Amniotic stem cell (primary cell): ENCODE data around the gene RAP1B.
"Not testable (repeated sequence)": the region's sequence is repeated elsewhere in the genome, so short reads cannot be mapped to it uniquely, and the experiment has no call there.

Experiments used
- DNase-seq: peaks from one replicate; lab custom pipeline; 2025; lab: John Stamatoyannopoulos, UW

RAP1B gene

GRCh38 chr12:68636268-68636667, 25.6 kb downstream of the RAP1B start:
- DNase-seq: no peak

GRCh38 chr12:68637439-68637838, 26.7 kb downstream of the RAP1B start:
- DNase-seq: not testable (repeated sequence)

- DNase-seq: no peak
These were observed 27.5 kb downstream of the RAP1B start for GRCh38 chr12:68638171-68638570.

DNA sequence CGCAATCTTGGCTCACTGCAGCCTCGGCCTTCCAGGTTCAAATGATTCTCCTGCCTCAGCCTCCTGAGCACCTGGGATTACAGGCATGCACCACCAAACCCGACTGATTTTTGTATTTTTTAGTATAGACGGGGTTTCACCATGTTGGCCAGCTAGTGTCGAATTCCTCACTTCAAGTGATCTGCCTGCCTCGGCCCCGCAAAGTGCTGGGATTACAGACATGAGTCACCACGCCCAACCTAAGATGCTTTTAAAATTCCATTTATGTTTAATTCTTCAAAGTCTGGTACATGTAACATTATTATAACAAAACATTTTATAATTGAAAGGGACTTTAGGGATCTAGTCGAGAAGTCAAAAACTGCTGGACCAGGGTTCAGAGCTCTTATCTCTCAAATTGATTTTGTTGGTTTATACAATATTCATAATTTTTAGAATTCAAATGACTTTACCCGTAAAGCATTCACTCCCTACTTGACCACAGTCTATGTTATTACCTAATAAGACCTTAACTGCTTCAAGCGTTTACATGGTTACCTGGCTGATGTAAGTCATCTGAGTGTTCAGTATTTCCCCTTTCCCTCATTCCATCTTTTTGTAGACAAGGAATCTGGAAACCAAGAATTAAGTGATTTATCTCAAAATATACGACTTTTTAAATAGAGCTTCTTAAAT, 28.2 kb downstream of the RAP1B start:
- no peak for DNase-seq

DNA sequence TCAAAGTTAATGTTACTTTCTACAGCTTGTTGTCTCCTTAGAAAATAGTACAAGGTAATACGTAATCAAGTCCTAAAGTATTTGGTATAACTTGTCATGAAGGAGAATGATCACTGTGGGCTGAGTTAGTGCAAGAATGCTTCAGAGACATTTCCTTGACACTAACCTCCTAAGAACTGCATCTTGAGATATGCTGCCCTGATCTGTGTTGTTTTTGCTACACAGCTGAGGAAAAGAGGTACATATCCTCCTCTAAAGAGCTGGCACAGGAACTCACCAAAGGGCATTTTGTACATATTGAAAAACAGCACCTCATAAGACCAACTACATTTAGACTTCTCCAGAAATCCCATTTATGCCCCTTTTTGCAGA, 28.7 kb downstream of the RAP1B start:
- no peak for DNase-seq

GRCh38 chr12:68641138-68641537, 30.4 kb downstream of the RAP1B start:
- DNase-seq: no peak

DNA sequence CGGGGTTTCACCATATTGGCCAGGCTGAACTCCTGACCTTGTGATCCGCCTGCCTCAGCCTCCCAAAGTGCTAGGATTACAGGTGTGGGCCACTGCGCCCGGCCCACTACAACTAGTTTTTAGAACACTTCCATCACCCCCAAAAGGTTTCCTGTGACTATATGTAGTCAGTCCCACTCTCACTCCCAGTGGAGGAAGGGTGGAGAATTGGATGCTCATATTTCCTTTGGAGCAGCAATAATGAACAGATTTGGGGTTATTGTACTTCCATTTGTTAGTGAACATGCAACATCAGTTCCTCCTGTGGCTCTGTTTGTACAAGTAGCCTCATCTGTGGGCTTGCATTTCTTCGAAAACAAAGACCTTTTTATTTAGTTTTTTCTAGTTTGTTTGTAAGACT, 35.8 kb downstream of the RAP1B start:
- no peak for DNase-seq

DNA sequence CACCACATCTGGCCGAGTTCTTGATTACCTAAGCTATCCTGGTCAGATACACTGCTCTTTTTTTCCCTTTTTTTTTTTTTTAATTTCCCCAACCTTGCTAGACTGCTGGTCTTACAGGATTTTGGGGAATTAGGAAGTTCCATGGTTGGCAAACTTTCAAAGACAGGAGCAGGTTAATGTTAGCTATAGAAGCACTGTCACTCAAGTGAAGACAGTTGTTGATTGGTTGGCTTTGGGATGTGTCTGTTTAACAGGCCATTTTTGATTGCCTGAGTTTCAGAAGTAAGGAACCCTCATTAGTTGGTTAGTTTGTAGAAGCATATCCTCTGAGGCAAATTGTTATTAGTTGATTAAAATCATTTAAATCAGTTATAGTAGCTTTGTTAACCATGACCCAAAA, 36.8 kb downstream of the RAP1B start:
- DNase-seq: no peak

DNA sequence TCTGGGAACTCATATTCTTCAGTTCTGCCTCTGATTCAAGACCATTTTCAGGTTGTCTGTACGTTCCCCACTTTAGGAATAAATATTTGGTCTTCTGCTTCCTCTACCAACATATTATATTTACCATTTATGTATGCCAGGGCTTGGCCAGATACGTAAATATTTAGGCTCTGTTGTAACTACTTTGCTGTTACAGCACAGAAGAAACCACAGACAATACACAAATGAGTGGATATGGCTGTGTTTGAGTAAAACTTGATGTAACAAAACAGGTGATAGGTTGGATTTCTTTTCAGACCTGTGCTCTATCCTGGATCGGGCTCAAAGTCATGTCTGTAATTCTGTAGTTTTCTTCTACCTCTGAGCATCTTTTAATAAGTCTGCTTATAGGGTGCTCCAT, 37.5 kb downstream of the RAP1B start:
- no peak for DNase-seq

- no peak for DNase-seq
These were observed 54.4 kb downstream of the RAP1B start for GRCh38 chr12:68665016-68665569.

DNA sequence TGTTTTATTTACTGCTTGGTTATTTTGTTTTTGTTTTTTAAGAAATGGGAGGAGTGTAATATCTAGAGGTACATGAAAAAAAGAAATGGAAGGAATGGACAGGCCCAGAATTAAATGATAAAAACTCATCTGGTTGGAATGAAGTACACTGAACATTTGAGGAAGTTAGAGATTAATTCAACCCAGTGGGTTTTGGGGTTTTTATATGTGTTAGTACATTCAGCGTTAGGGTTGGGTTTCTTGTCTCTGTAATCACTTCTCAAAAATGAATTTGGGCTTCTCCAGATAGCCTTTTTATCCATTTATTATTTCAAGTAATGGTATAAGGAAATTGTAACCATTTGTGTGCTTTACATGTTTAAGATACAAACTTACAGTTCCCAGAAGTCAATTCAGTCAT, 56.6 kb downstream of the RAP1B start:
- no peak for DNase-seq

- DNase-seq: no peak
These were observed 57.2 kb downstream of the RAP1B start for GRCh38 chr12:68667896-68668295.

GRCh38 chr12:68671179-68671578, 60.5 kb downstream of the RAP1B start:
- no peak for DNase-seq

DNA sequence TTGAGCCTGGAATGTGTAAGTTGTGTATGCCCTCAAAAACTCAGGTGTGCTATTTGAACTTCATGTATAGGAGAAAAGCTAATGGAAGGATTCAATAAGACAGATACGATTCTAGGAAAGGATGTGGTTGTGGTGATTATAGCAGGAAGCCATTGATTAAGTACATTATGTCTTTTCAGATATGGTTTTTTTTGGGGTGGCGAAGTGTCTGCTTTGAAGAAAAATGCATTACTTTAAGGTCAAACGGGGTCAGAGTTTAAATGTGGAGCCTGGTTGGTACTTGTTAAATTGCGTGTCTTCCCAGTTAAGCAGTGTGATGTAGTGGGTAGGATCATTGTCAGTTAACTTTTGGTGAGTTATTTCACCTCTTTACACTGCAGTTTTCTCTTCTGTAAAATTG, 63.1 kb downstream of the RAP1B start:
- no peak for DNase-seq

GRCh38 chr12:68674376-68674775, 63.7 kb downstream of the RAP1B start:
- DNase-seq: no peak

DNA sequence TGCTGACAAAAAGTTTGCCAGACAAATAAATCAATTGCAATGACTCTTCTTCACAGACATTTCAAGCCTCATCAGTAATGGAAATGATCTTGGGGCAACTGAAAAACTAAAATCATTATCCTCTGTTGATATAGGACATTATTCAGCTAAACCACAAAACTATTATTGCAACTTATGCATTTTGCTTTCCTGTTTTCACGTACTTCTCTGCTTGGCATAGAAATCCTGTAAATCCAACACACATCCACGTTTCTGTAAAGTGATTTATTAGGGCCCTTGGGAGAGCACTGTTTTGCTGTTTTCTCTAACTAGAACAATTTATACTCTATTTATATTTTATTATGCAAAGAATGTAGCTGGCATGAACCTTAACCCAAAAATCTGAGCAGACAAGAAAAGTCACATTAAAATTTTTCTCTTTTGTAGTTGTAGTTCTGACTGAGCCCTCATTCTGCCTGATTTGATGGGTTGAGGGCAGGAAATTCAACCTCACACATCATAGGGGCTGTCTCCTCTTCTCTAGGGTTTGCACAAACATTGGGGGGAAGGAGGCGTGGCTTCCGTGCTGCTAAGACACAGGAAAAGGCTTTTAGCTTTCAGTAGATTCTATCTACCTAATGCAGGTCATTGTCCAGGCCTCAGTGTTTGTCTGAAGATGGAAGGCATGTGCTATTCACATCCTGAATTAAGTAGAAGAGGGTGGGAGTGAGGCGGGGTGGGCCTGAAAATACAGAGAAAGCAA, 64.6 kb downstream of the RAP1B start:
- DNase-seq: no peak

DNA sequence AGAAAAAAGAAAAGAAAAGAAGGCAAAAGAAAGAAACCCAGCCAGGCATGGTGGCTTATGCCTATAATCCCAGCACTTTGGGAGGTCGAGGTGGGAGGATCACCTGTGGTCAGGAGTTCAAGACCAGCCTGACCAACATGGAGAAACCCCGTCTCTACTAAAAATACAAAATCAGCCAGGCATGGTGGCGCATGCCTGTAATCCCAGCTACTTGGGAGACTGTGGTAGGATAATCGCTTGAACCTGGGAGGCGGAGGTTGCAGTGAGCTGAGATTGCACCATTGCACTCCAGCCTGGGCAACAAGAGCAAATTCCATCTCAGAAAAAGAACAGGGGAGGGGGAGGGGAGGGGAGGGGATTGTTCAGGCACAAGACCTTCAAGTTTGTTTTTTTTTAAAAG, 66.2 kb downstream of the RAP1B start:
- not testable (repeated sequence) for DNase-seq

DNA sequence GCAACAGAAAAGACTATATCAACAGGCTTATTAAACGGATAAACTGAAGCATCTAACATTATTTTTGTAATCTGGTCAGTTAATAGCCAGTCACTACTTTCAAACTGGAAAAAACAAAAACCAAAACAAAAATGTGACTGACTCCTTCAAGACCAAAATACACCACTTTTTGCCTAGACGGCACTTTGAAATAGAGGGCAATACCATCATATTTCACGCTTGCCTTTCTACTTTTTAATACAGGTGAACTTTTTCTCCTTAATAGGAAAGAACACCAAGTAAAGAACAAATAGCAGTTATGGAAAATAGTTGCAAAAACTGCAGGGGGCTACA, 75.5 kb downstream of the RAP1B start:
- no peak for DNase-seq

DNA sequence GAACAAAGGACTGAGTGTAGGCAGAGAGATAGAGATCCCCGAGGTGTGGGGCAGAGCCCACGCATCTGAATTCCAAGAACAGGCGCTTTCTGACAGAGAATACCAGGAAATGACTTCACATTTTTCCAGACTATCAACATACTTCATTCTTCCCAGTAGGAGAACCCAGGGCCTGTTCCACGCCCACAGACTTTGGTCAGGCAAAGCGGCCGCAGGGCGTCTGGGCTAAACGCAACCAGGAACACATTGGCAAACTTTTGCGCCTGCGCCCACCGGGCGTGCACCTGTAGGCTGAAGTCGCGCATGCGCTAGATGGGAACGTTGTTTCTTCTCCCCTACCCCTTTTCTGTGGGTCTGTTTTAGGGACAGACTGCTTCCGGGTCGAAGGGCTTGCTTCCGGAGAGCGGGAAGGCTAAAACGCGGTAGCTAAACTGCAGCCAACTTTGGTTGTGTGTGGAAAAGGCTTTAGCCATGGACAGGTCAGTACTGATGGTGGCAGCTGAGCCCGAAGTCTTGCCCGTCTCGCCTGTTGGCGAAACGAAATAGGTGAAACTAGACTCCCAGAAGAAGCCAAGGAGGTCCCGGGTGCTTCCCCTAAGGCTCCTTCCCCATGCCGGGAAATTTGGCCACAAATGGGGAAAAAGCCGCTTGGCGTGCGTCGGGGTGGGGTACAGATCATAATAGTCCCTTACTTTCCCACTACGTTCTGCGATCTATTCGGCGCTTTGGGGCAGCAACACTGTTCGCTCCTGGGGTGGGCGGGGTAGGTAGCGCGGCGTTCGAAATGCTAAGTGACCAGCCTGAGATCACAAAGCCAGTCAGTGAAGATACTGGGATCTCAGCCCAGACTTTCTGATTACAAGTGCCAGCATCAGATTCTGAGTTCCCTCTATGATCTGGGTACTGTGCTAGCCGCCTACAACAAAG, 76.2 kb downstream of the RAP1B start, which contains the start of gene NUP107:
Gene NUP107 (plus strand): TSS at position 384 of the 927 bp plus-strand sequence. CDS start 88 bp downstream, at position 472.
- peak; percentile 99 for DNase-seq

- no peak for DNase-seq
These were observed 84.8 kb downstream of the RAP1B start for GRCh38 chr12:68695454-68695853.

- no peak for DNase-seq
These were observed 88.8 kb downstream of the RAP1B start for GRCh38 chr12:68699486-68699885.
